Bone marrow (tissue), 2 donors: ENCODE measurements around the gene TVP23B.
"Not testable (repeated sequence)": the region's sequence is repeated elsewhere in the genome, so short reads cannot be mapped to it uniquely, and the experiment has no call there.

Experiments used
- DNase-seq, 2 donors: peaks; one replicate each; lab custom pipeline; 2025; lab: John Stamatoyannopoulos, UW

The TVP23B gene

GRCh38 chr17:18780991-18781718, at the start of gene TVP23B:
Gene TVP23B (plus strand): TSS chr17:18781183. CDS start chr17:18781294, 111 bp downstream.
- DNase-seq = peak; percentile 87 to 95

DNA sequence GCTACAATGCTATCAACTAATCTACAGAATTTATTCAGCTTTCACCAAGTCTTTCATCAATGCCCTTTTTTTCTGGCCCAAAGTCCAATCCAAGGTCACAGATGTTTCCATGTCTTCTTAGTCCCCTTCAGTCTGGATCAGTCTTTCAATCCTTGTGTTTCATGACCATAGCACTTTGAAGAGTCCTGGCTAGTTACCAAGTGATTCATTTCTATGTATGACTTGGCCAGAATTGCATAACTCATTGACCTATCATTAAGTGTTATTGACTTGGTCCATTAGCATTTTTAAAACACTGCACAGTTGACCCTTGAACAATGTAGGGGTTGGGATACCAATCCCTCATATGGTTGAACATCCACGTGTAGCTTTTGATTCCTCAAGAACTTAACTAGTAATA, 48.5 kb upstream of the TVP23B start:
- not testable (repeated sequence) for DNase-seq

DNA sequence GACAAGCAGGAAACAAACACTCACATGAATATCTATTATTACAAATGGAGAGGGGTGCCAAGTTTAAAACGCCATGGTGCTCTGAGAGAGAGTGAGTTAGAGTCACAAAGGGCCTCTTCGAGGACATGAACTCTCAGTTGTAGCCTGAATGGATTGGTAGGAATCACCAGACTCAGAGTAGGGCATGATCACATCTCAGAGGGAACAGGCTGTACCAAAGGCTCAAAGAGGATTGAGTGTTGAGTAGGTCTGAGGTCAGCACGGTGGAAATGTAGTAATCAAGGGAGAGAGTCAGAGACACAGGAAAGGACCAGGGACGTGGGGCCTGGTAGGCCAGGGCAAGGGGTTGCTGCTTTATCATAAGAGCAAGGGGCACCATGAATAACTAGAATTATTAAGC, 47.6 kb upstream of the TVP23B start:
- DNase-seq = not testable (repeated sequence)

- not testable (repeated sequence) for DNase-seq
Measured at GRCh38 chr17:18739616-18740391, 41.2 kb upstream of the TVP23B start.

- not testable (repeated sequence) for DNase-seq
Measured at GRCh38 chr17:18741228-18741627, 39.8 kb upstream of the TVP23B start.

GRCh38 chr17:18743699-18744421, 37.1 kb upstream of the TVP23B start, which contains the start of gene FBXW10:
Gene FBXW10 (plus strand): TSS chr17:18744054. CDS start chr17:18744245, 191 bp downstream.
- not testable (repeated sequence) for DNase-seq

GRCh38 chr17:18744726-18745125, 36.3 kb upstream of the TVP23B start:
- DNase-seq = not testable (repeated sequence)

GRCh38 chr17:18746551-18746950, 34.4 kb upstream of the TVP23B start:
- DNase-seq = not testable (repeated sequence)

DNA sequence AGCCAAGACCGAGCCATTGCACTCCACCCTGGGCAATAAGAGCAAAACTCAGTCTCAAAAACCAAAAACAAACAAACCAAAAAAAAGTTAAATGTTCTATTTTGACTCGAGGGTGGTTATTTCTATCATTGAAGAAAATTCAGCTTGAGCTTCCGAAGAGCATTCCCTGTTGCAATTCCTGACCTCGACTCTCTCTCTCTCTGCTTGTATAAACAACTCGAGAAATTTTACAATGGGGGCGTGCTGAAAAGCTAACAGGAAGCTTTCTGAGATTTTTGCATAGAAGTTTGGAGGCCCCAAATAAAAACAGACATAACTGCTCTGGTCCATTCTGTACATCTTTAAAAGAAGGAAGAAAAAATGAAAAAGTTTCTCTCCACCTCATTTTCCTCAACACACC, 33.5 kb upstream of the TVP23B start:
- DNase-seq = not testable (repeated sequence)

DNA sequence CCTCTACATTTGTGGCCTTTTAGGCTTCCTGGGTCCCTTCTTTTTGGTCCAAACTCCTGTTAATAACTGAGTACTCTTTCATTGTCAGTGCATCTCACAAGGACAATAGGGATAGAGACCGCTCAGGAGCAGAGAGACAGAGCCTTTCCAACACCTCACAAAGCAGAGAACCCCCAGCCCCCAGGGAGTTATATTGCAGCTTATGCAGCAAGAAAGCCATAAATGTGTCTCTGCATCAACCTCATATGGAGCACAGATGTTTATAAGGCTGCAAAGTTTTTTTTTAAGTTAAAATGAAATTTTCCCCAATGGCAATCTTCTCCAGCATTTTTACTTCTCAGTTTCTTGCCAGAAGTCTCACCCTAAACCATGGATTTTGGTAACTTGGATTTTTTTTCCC, 30.7 kb upstream of the TVP23B start:
- DNase-seq = not testable (repeated sequence)

- not testable (repeated sequence) for DNase-seq
Measured at GRCh38 chr17:18753829-18754409, 27.1 kb upstream of the TVP23B start.

- DNase-seq = not testable (repeated sequence)
Measured at GRCh38 chr17:18755969-18756368, 25.0 kb upstream of the TVP23B start.

GRCh38 chr17:18757368-18758044, 23.5 kb upstream of the TVP23B start:
- not testable (repeated sequence) for DNase-seq

DNA sequence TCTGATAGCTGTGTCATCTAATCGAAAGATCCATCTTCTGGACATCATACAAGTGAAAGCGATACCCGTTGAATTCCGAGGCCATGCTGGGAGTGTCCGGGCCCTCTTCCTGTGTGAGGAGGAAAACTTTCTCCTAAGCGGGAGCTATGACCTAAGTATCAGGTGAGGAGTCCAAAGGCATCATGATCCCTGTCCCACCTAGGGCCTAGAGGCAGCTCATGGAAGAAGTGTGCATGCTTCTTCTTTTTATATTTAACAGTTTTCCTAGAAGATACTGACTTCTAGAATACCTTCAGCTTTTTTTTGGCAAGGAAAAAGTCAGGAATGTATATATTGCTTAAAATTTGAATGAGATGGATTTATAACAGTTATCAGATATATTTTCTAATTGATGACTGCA, 22.6 kb upstream of the TVP23B start:
- not testable (repeated sequence) for DNase-seq

DNA sequence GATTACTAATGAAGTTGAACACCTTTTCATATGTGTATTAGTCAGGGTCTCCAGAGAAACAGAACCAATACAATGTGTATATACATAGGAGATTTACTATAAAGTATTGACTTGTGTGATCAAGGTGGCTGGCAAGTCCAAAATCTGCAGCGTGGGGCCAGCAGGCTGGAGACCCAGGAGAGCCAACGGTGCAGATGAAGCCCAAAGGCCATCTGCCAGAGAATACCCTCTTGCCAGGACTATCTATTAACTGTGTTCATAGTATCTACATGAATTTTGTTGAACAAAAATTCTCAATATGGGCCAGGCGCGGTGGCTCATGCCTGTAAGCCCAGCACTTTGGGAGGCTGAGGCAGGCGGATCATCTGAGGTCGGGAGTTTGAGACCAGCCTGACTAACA, 20.8 kb upstream of the TVP23B start:
- not testable (repeated sequence) for DNase-seq

DNA sequence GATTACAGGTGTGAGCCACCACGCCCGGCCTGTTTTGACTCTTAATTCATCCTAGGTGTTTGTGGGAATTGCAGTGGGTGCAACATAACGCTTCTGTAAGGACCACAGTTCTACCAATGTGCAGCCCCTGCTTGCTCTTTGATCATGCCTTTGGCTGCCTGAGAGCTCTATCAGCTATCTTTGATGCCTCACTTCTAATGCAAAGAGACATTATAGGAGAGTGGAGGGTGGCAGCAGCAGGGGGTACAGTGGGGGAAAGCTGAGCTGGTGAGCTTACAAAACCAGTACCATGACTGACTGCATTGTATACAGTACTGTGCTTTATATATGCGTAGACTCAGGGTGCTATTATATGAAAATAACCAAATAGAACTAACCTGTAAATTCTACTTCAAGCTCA, 10.4 kb upstream of the TVP23B start:
- DNase-seq = not testable (repeated sequence)

DNA sequence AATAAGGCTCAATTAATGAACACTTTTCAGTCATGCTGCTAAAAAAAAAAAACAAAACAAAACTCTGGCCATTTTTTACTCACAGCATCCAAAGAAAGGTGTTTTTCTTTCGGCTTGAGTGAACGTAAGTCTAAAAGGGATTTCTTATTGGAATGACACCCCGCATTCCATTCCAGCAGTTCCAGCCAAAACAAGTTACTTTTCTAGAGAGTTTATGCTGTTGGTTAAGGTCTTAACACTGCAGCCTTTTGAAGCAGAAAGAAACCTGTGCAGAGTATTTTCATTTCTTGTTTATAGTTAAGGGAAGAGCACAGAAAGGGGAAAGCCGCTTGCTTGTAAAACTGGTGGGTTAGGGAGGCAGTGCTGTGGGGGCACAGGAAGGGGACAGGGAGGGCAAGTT, 9.9 kb upstream of the TVP23B start:
- DNase-seq = not testable (repeated sequence)

DNA sequence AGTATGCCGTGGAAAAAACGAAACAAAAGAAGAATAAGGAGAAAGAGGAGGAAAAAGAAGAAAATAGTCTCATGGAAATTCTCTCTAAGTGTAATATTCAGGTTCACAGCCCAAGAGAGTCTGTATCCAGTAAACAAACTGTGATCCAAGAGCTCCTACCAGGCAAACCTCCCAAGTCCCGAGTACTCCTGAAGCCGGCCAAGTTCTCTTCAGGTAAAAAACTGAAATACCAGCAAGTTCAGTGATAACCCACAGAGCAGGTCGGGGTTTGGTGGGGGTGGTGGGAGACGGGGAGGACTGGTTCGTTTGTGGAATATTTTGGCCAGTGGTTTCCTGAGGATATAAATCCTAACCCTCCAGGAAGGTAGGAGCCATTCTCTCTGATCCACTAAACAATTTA, 8.5 kb upstream of the TVP23B start:
- no peak for DNase-seq

- DNase-seq = not testable (repeated sequence)
Measured at GRCh38 chr17:18781805-18782204, 822 bp downstream of the TVP23B start.

GRCh38 chr17:18785933-18786332, 5.0 kb downstream of the TVP23B start:
- DNase-seq = not testable (repeated sequence)

GRCh38 chr17:18786890-18787289, 5.9 kb downstream of the TVP23B start:
- not testable (repeated sequence) for DNase-seq
